Pulmonary artery endothelial cell (primary cell): ENCODE measurements around the gene SSB. TPM values are rescaled to one million over a fixed set of nuclear protein-coding genes. Genes with fewer than 3 reads are reported as not detected.
"Not testable (repeated sequence)": the region's sequence is repeated elsewhere in the genome, so short reads cannot be mapped to it uniquely, and the experiment has no call there.

Experiments
- DNase-seq: peaks from one replicate; pipeline ENCODE4 v3.0.0-alpha.2; 2011; ENCODE audit warnings: low read depth, low spot score
- total RNA-seq: library from RNA; depleted of rRNA; stranded (reverse); fragments of >200 nt; gene quantifications from 2 replicates; pipeline ENCODE4 v1.2.3, GENCODE V29; 2014

Gene SSB
- total RNA-seq, 1 donor from 2014 or later: 115 TPM

GRCh38 chr2:169828141-169828811 is 29.6 kb downstream of the SSB start:
- no peak for DNase-seq

- DNase-seq: no peak
Measured at GRCh38 chr2:169834401-169834800, 35.7 kb downstream of the SSB start.

GRCh38 chr2:169838743-169839489 is 40.2 kb downstream of the SSB start:
- no peak for DNase-seq

- DNase-seq: no peak
Measured at GRCh38 chr2:169839954-169840746, 41.5 kb downstream of the SSB start.

- no peak for DNase-seq
Measured at GRCh38 chr2:169840747-169841142, 42.1 kb downstream of the SSB start.

- DNase-seq: not testable (repeated sequence)
Measured at GRCh38 chr2:169841625-169842024, 43.0 kb downstream of the SSB start.

- DNase-seq: no peak
Measured at GRCh38 chr2:169845016-169845415, 46.3 kb downstream of the SSB start.

- not testable (repeated sequence) for DNase-seq
Measured at GRCh38 chr2:169848959-169849693, 50.5 kb downstream of the SSB start.

GRCh38 chr2:169849710-169850109 is 51.0 kb downstream of the SSB start:
- no peak for DNase-seq

GRCh38 chr2:169853041-169853668 is 54.5 kb downstream of the SSB start:
- no peak for DNase-seq

- DNase-seq: not testable (repeated sequence)
Measured at GRCh38 chr2:169855281-169856258, 56.9 kb downstream of the SSB start.

GRCh38 chr2:169859423-169859822 is 60.8 kb downstream of the SSB start:
- no peak for DNase-seq

- no peak for DNase-seq
Measured at GRCh38 chr2:169860149-169860548, 61.5 kb downstream of the SSB start.

Other genes with a start within 250 kb of the SSB start
- 16.0 and 27.0 TPM in 2 replicates for gene FASTKD1, start 225.0 kb upstream of the SSB start, total RNA-seq
- gene PPIG, start 214.5 kb upstream of the SSB start, total RNA-seq: 24.2 and 30.8 TPM in 2 replicates
- gene CFAP210, start 104.5 kb upstream of the SSB start, total RNA-seq: not detected in 2 replicates
- 1.5 and 2.0 TPM in 2 replicates for gene PHOSPHO2, start 104.4 kb upstream of the SSB start, total RNA-seq
- 15.6 and 17.1 TPM in 2 replicates for gene KLHL23, start 65.0 kb upstream of the SSB start, total RNA-seq
- 44.2 and 47.3 TPM in 2 replicates for gene METTL5, start 26.0 kb downstream of the SSB start, total RNA-seq
- gene UBR3, start 28.6 kb downstream of the SSB start, total RNA-seq: 30.4 and 36.3 TPM in 2 replicates